ENCODE results near the gene PUS1. TPM values are rescaled to one million over a fixed set of nuclear protein-coding genes. Genes with fewer than 3 reads are reported as not detected.

The PUS1 gene
- total RNA-seq, 5 donors from 2014 or later (not counting 1 experiment from before 2014, with no cell fraction given) = 27.8 to 71.4 (median 66.5) TPM

DNA sequence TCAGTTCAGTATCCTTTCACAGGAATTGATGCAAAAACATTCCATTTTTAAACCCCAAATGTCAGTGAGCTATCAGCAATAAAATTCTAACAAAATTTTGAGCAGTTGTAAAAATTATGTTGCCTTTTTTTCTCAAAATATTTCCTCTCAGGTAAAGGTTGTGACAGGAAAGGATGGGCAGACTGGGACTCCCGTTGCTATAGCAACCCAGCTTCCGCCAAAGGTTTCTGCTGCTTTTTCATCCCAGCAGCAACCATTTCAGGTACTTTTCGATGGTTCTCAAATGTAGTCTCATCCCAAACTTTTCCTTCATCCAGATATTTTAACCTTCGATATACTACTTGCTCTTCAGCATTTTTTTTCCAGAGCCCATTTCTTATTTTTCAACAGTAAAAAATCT, 34.3 kb downstream of the PUS1 start:
- CTCF ChIA-PET = no interaction called here
- no peaks in the 10 kb centered on the region for H3K9me3 Mint-ChIP-seq
- H3K4me3 Mint-ChIP-seq = peak overlapping the region in 1 of 3 donors; percentile 31
- Histone ChIP-seq H3K4me3 (ENCODE audit: control insufficient read depth in 1 of 2, extremely low read depth in 1 of 2, low read length in 1 of 2) (no peak overlapping the region), H3K27me3 (replicated peaks in 1 of 2; ENCODE audit: control insufficient read depth in 2 of 2, extremely low read depth in 1 of 2, insufficient read depth in 2 of 2, low read length in 1 of 2) (no peaks in the 10 kb centered on the region), H3K27ac (ENCODE audit: low read length) (peak overlapping the region; percentile 42), H3K4me1 (ENCODE audit: control insufficient read depth in 1 of 2, extremely low read depth in 1 of 2, insufficient read depth in 2 of 2, low read length in 2 of 2) (peaks cover 6 to 24% of the 10 kb centered on the region in 2 experiments), H3K36me3 (ENCODE audit: control insufficient read depth in 2 of 2, extremely low read depth in 1 of 2, insufficient read depth in 1 of 2, low read length in 1 of 2) (peaks cover 0 to 10% of the 10 kb centered on the region in 2 donors), H3K9me3 (no peaks in the 10 kb centered on the region)
- H3K27ac Mint-ChIP-seq = peak overlapping the region; percentile 76 to 81
- POLR2A ChIA-PET = no interaction called here
- peaks cover 60 to 67% (median 64%) of the 10 kb centered on the region in 3 donors for H3K4me1 Mint-ChIP-seq
- DNase-seq (peak in 10 of 35 experiments; percentile 10 to 56 (median 23)), ATAC-seq (replicated peaks in 1 of 4) (peak in 1 of 4 experiments; percentile 52)
- H3K36me3 Mint-ChIP-seq = peaks cover 23% of the 10 kb centered on the region
- 18% methylated on average over 3 of the region's 4 CpGs for WGBS (ENCODE audit: insufficient coverage)
- no peaks in the 10 kb centered on the region for H3K27me3 Mint-ChIP-seq

DNA sequence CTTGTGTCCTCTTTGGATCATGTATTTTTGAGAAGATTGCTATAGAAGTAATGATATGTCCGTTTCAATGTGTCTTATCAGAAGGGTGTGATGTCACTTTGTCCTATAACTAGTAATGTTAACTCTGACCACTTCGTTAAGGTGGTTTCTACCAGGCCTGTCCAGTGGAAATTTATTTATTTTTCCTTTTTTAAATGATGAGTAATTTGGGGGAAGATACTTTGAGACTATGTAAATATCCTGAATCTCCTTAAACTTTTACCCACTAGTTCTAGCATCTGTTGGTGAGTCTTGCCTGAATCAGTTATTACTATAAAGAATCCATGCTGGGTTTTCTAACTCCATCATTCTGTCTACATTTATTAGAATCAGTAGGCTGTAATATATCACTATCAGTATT, 36.0 kb downstream of the PUS1 start:
- ATAC-seq (replicated peaks in 1 of 4) (no peak), DNase-seq (no peak)
- Histone ChIP-seq H3K27me3 (replicated peaks in 1 of 2; ENCODE audit: control insufficient read depth in 2 of 2, extremely low read depth in 1 of 2, insufficient read depth in 2 of 2, low read length in 1 of 2) (no peaks in the 10 kb centered on the region), H3K9me3 (no peaks in the 10 kb centered on the region), H3K4me3 (ENCODE audit: control insufficient read depth in 1 of 2, extremely low read depth in 1 of 2, low read length in 1 of 2) (no peak overlapping the region), H3K36me3 (ENCODE audit: control insufficient read depth in 2 of 2, extremely low read depth in 1 of 2, insufficient read depth in 1 of 2, low read length in 1 of 2) (peaks cover 0 to 10% of the 10 kb centered on the region in 2 donors), H3K4me1 (ENCODE audit: control insufficient read depth in 1 of 2, extremely low read depth in 1 of 2, insufficient read depth in 2 of 2, low read length in 2 of 2) (peaks cover 6 to 8% of the 10 kb centered on the region in 2 experiments), H3K27ac (ENCODE audit: low read length) (no peak overlapping the region)
- CTCF ChIA-PET = no interaction called here
- Mint-ChIP-seq H3K4me3 (no peak overlapping the region), H3K4me1 (peaks cover 58 to 66% (median 65%) of the 10 kb centered on the region in 3 donors), H3K27me3 (no peaks in the 10 kb centered on the region), H3K27ac (peak overlapping the region; percentile 22 to 64), H3K9me3 (no peaks in the 10 kb centered on the region), H3K36me3 (peaks cover 28% of the 10 kb centered on the region)
- WGBS (ENCODE audit: insufficient coverage) = no CpG with 5 or more reads among the region's 2 CpGs
- POLR2A ChIA-PET = no interaction called here

DNA sequence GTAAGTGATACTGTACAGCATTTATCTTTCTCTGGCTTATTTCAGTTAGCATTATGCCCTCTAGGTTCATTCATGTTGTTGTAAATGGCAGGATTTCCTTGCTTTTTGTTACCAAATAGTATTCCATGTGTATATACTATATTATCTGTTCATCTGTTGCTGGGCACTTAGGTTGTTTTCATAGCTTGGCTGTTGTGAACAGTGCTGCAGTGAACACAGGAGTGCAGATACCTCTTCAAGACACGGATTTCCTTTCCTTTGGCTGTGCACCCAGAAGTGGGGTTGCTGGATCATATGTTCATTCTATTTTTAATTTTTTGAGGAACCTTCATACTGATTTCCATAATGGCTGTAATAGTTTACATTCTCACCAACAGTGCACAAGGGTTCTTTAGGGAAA, 42.1 kb downstream of the PUS1 start:
- CTCF ChIA-PET = no interaction called here
- H3K9me3 Mint-ChIP-seq = no peaks in the 10 kb centered on the region
- H3K27ac Mint-ChIP-seq = no peak overlapping the region
- no peaks in the 10 kb centered on the region for H3K27me3 ChIP-seq (replicated peaks in 1 of 2; ENCODE audit: control insufficient read depth in 2 of 2, extremely low read depth in 1 of 2, insufficient read depth in 2 of 2, low read length in 1 of 2)
- WGBS (ENCODE audit: insufficient coverage) = 100% methylated on average over 1 of the region's 1 CpG
- H3K27ac ChIP-seq (ENCODE audit: low read length) = no peak overlapping the region
- H3K4me1 ChIP-seq (ENCODE audit: control insufficient read depth in 1 of 2, extremely low read depth in 1 of 2, insufficient read depth in 2 of 2, low read length in 2 of 2) = peaks cover 0 to 7% of the 10 kb centered on the region in 2 experiments
- H3K36me3 ChIP-seq (ENCODE audit: control insufficient read depth in 2 of 2, extremely low read depth in 1 of 2, insufficient read depth in 1 of 2, low read length in 1 of 2) = peaks cover 0 to 8% of the 10 kb centered on the region in 2 donors
- ATAC-seq (replicated peaks in 1 of 4) (no peak), DNase-seq (no peak)
- H3K4me3 ChIP-seq (ENCODE audit: control insufficient read depth in 1 of 2, extremely low read depth in 1 of 2, low read length in 1 of 2) = no peak overlapping the region
- no peaks in the 10 kb centered on the region for H3K9me3 ChIP-seq
- no peaks in the 10 kb centered on the region for H3K27me3 Mint-ChIP-seq
- H3K4me3 Mint-ChIP-seq = no peak overlapping the region
- POLR2A ChIA-PET = no interaction called here
- H3K4me1 Mint-ChIP-seq = peaks cover 47 to 53% (median 53%) of the 10 kb centered on the region in 3 donors
- H3K36me3 Mint-ChIP-seq = peaks cover 23% of the 10 kb centered on the region

- POLR2A ChIA-PET = no interaction called here
Observed at GRCh38 chr12:131975228-131975627, 46.2 kb downstream of the PUS1 start.

DNA sequence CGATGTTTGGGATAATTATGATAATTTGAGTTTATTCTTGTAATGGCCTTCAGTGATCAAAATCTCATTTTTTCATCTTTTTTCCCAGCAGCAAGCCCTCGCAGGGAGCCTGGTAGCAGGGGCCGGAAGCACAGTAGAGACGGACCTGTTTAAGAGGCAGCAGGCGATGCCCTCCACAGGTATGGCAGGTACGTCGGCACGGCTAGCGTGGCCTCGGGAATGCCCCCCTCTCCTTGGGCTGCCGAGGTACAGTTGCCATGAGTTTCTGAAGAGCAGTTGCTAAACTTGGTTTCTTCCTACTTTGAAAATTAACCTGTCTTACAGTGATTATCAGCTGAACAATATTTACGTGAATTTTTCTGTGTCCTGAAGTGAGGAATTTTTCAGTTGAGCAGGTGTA, 50.5 kb downstream of the PUS1 start:
- POLR2A ChIA-PET = no interaction called here
- Histone ChIP-seq H3K4me1 (ENCODE audit: control insufficient read depth in 1 of 2, extremely low read depth in 1 of 2, insufficient read depth in 2 of 2, low read length in 2 of 2) (no peaks in the 10 kb centered on the region), H3K27ac (ENCODE audit: low read length) (no peak overlapping the region), H3K4me3 (ENCODE audit: control insufficient read depth in 1 of 2, extremely low read depth in 1 of 2, low read length in 1 of 2) (no peak overlapping the region), H3K27me3 (replicated peaks in 1 of 2; ENCODE audit: control insufficient read depth in 2 of 2, extremely low read depth in 1 of 2, insufficient read depth in 2 of 2, low read length in 1 of 2) (no peaks in the 10 kb centered on the region), H3K36me3 (ENCODE audit: control insufficient read depth in 2 of 2, extremely low read depth in 1 of 2, insufficient read depth in 1 of 2, low read length in 1 of 2) (peaks cover 13 to 53% of the 10 kb centered on the region in 2 donors), H3K9me3 (no peaks in the 10 kb centered on the region)
- H3K27ac Mint-ChIP-seq = no peak overlapping the region
- peaks cover 17 to 26% (median 21%) of the 10 kb centered on the region in 3 donors for H3K4me1 Mint-ChIP-seq
- H3K9me3 Mint-ChIP-seq = no peaks in the 10 kb centered on the region
- ATAC-seq (replicated peaks in 1 of 4) (no peak), DNase-seq (no peak)
- peaks cover 32% of the 10 kb centered on the region for H3K36me3 Mint-ChIP-seq
- H3K27me3 Mint-ChIP-seq = no peaks in the 10 kb centered on the region
- H3K4me3 Mint-ChIP-seq = no peak overlapping the region
- WGBS (ENCODE audit: insufficient coverage) = 100% methylated on average over 8 of the region's 12 CpGs
- CTCF ChIA-PET = no interaction called here

More at GRCh38 chr12:131975228-131975627, 46.2 kb downstream of the PUS1 start:
- CTCF ChIA-PET = no interaction called here
- H3K9me3 ChIP-seq = no peaks in the 10 kb centered on the region
- H3K4me1 Mint-ChIP-seq = peaks cover 34 to 42% (median 37%) of the 10 kb centered on the region in 3 donors
- peaks cover 0 to 4% of the 10 kb centered on the region in 2 experiments for H3K4me1 ChIP-seq (ENCODE audit: control insufficient read depth in 1 of 2, extremely low read depth in 1 of 2, insufficient read depth in 2 of 2, low read length in 2 of 2)
- no peak overlapping the region for H3K27ac ChIP-seq (ENCODE audit: low read length)
- DNase-seq (no peak), ATAC-seq (replicated peaks in 1 of 4) (no peak)
- H3K9me3 Mint-ChIP-seq = no peaks in the 10 kb centered on the region
- WGBS (ENCODE audit: insufficient coverage) = 96% methylated on average over 8 of the region's 8 CpGs
- H3K27ac Mint-ChIP-seq = no peak overlapping the region
- no peaks in the 10 kb centered on the region for H3K27me3 ChIP-seq (replicated peaks in 1 of 2; ENCODE audit: control insufficient read depth in 2 of 2, extremely low read depth in 1 of 2, insufficient read depth in 2 of 2, low read length in 1 of 2)
- H3K36me3 ChIP-seq (ENCODE audit: control insufficient read depth in 2 of 2, extremely low read depth in 1 of 2, insufficient read depth in 1 of 2, low read length in 1 of 2) = peaks cover 2 to 18% of the 10 kb centered on the region in 2 donors
- H3K4me3 ChIP-seq (ENCODE audit: control insufficient read depth in 1 of 2, extremely low read depth in 1 of 2, low read length in 1 of 2) = no peak overlapping the region
- peaks cover 20% of the 10 kb centered on the region for H3K36me3 Mint-ChIP-seq
- no peaks in the 10 kb centered on the region for H3K27me3 Mint-ChIP-seq
- no peak overlapping the region for H3K4me3 Mint-ChIP-seq

DNA sequence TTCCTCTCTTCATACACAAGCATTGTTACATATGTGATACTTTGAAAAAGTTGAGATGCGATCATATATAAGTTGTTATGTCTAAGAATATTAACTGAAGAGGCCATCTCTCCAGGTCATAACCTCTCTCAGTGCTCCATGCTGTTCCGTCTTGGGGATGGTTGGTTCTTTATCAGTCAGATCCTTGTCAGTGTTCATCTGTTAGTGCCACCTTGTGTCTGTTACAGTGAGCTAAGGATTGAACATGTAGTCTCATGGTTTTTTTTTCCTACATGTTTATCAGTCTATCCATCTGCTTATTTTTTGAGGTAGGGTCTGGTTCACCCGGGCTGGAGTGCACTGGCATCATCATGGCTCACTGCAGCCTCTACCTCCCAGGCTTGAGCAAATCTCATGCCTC, 51.2 kb downstream of the PUS1 start:
- peaks cover 15 to 55% of the 10 kb centered on the region in 2 donors for H3K36me3 ChIP-seq (ENCODE audit: control insufficient read depth in 2 of 2, extremely low read depth in 1 of 2, insufficient read depth in 1 of 2, low read length in 1 of 2)
- H3K27me3 ChIP-seq (replicated peaks in 1 of 2; ENCODE audit: control insufficient read depth in 2 of 2, extremely low read depth in 1 of 2, insufficient read depth in 2 of 2, low read length in 1 of 2) = no peaks in the 10 kb centered on the region
- Mint-ChIP-seq H3K4me3 (no peak overlapping the region), H3K4me1 (peaks cover 13 to 26% (median 18%) of the 10 kb centered on the region in 3 donors), H3K9me3 (no peaks in the 10 kb centered on the region), H3K27ac (no peak overlapping the region), H3K27me3 (no peaks in the 10 kb centered on the region), H3K36me3 (peaks cover 32% of the 10 kb centered on the region)
- H3K9me3 ChIP-seq = no peaks in the 10 kb centered on the region
- WGBS (ENCODE audit: insufficient coverage) = no CpG with 5 or more reads among the region's 3 CpGs
- CTCF ChIA-PET = no interaction called here
- POLR2A ChIA-PET = interaction anchor here in 1 of 2 donors (0.6 kb wide), 1 partner anchor 985 kb away, joined by 11 read pairs; no protein-coding TSS in a partner anchor
- no peaks in the 10 kb centered on the region for H3K4me1 ChIP-seq (ENCODE audit: control insufficient read depth in 1 of 2, extremely low read depth in 1 of 2, insufficient read depth in 2 of 2, low read length in 2 of 2)
- no peak overlapping the region for H3K27ac ChIP-seq (ENCODE audit: low read length)
- no peak for ATAC-seq (replicated peaks in 1 of 4)
- DNase-seq = no peak
- no peak overlapping the region for H3K4me3 ChIP-seq (ENCODE audit: control insufficient read depth in 1 of 2, extremely low read depth in 1 of 2, low read length in 1 of 2)

GRCh38 chr12:131981388-131981787, 52.3 kb downstream of the PUS1 start:
- Histone ChIP-seq H3K27ac (ENCODE audit: low read length) (no peak overlapping the region), H3K9me3 (no peaks in the 10 kb centered on the region), H3K4me1 (ENCODE audit: control insufficient read depth in 1 of 2, extremely low read depth in 1 of 2, insufficient read depth in 2 of 2, low read length in 2 of 2) (no peaks in the 10 kb centered on the region), H3K27me3 (replicated peaks in 1 of 2; ENCODE audit: control insufficient read depth in 2 of 2, extremely low read depth in 1 of 2, insufficient read depth in 2 of 2, low read length in 1 of 2) (no peaks in the 10 kb centered on the region), H3K36me3 (ENCODE audit: control insufficient read depth in 2 of 2, extremely low read depth in 1 of 2, insufficient read depth in 1 of 2, low read length in 1 of 2) (peaks cover 17 to 65% of the 10 kb centered on the region in 2 donors), H3K4me3 (ENCODE audit: control insufficient read depth in 1 of 2, extremely low read depth in 1 of 2, low read length in 1 of 2) (no peak overlapping the region)
- H3K27me3 Mint-ChIP-seq = no peaks in the 10 kb centered on the region
- peaks cover 9 to 16% (median 13%) of the 10 kb centered on the region in 3 donors for H3K4me1 Mint-ChIP-seq
- CTCF ChIA-PET = no interaction called here
- ATAC-seq (replicated peaks in 1 of 4) = no peak
- no peak overlapping the region for H3K27ac Mint-ChIP-seq
- 100% methylated on average over 9 of the region's 10 CpGs for WGBS (ENCODE audit: insufficient coverage)
- H3K4me3 Mint-ChIP-seq = no peak overlapping the region
- POLR2A ChIA-PET = no interaction called here
- peaks cover 35% of the 10 kb centered on the region for H3K36me3 Mint-ChIP-seq
- no peaks in the 10 kb centered on the region for H3K9me3 Mint-ChIP-seq
- DNase-seq = no peak
